GM12878 (cell line): ENCODE results near the gene TMC8. TPM values are rescaled to one million over a fixed set of nuclear protein-coding genes. Genes with fewer than 3 reads are reported as not detected.

Source experiments
- CHD4 ChIP-seq: fragments of 200-600 bp; sonication (generic); IDR thresholded peaks from 2 replicates; pipeline ENCODE4 v1.6.1; 2016; ENCODE audit warnings: mild to moderate bottlenecking
- CTCF ChIP-seq, 3 experiments: IDR thresholded peaks in 2 of 3; conservative IDR thresholded peaks in 1 of 3; 2 replicates each; pipeline ENCODE4 v1.5.1; 2011; ENCODE audit warnings: low read depth in 3 of 3, low read length in 3 of 3, mild to moderate bottlenecking in 3 of 3, control low read depth in 2 of 3, moderate library complexity in 2 of 3, inconsistent platforms in 1 of 3, mixed read lengths in 1 of 3; ENCODE audit not compliant: control insufficient read depth in 2 of 3, insufficient read depth in 1 of 3; ENCODE audit errors: extremely low read depth in 1 of 3
- GATAD2B ChIP-seq: fragments of 450-650 bp; conservative IDR thresholded peaks from 2 replicates; pipeline ENCODE4 v1.6.1; 2017; ENCODE audit warnings: low read depth, mild to moderate bottlenecking, moderate library complexity
- HDGF ChIP-seq: fragments of 450-650 bp; IDR thresholded peaks from 2 replicates; pipeline ENCODE4 v1.6.1; 2016; ENCODE audit warnings: antibody characterized with exemption
- JUNB ChIP-seq: IDR thresholded peaks from 2 replicates; pipeline ENCODE4 v1.6.1; 2016; ENCODE audit warnings: antibody characterized with exemption, mild to moderate bottlenecking
- KLF5 ChIP-seq: fragments of 450-650 bp; IDR thresholded peaks from 2 replicates; pipeline ENCODE4 v1.6.1; 2014; ENCODE audit warnings: mild to moderate bottlenecking; ENCODE audit not compliant: partially characterized antibody
- MYC ChIP-seq: IDR thresholded peaks from 2 replicates; pipeline ENCODE4 v1.6.1; 2011; ENCODE audit warnings: mild to moderate bottlenecking, low read length, moderate library complexity, inconsistent platforms; ENCODE audit not compliant: insufficient read depth, insufficient replicate concordance, insufficient read length, severe bottlenecking
- NKRF ChIP-seq: fragments of 450-650 bp; conservative IDR thresholded peaks from 2 replicates; pipeline ENCODE4 v1.6.1; 2017; ENCODE audit warnings: mild to moderate bottlenecking, moderate library complexity
- RAD21 ChIP-seq: IDR thresholded peaks from 2 replicates; pipeline ENCODE4 v1.6.1; 2011; ENCODE audit warnings: mild to moderate bottlenecking, low read depth, low read length, moderate library complexity; ENCODE audit not compliant: insufficient read depth
- SMAD5 ChIP-seq: IDR thresholded peaks from 2 replicates; pipeline ENCODE4 v1.6.1; 2016; ENCODE audit warnings: antibody characterized with exemption, low read depth
- TCF3 ChIP-seq: IDR thresholded peaks from 2 replicates; pipeline ENCODE4 v1.6.1; 2012; ENCODE audit warnings: low read depth, mild to moderate bottlenecking, low read length, borderline replicate concordance; ENCODE audit not compliant: insufficient read depth
- YY1 ChIP-seq: IDR thresholded peaks from 2 replicates; pipeline ENCODE4 v1.6.1; 2011; ENCODE audit warnings: low read depth, mild to moderate bottlenecking, low read length
- ZNF217 ChIP-seq: fragments of 450-650 bp; IDR thresholded peaks from 2 replicates; pipeline ENCODE4 v1.6.1; 2017; ENCODE audit warnings: antibody characterized with exemption, mild to moderate bottlenecking
- polyA plus RNA-seq, 11 experiments: library from polyadenylated mRNA; depleted of rRNA in 4 of 11; unstranded in 6 of 11; stranded (reverse) in 5 of 11; fragments of >200 nt; fragmentation: Nextera tagmentation in 4 of 11; fragmentation: Illumina TruSeq in 1 of 11; extraction: Ambion mirVana in 4 of 11; extraction: Trizol in 1 of 11; gene quantifications; 1 replicate in 1 of 11; 2 replicates in 10 of 11; pipeline versions ENCODE4 v1.2.1 to v1.2.3, GENCODE V29; 2011 to 2016; ENCODE audit warnings: inconsistent platforms in 2 of 11, missing spikeins in 2 of 11, low read depth in 1 of 11
- total RNA-seq, 4 experiments: library from RNA; depleted of rRNA in 3 of 4; stranded (reverse); fragments of >200 nt in 3 of 4; fragmentation: Illumina TruSeq in 1 of 4; extraction: Trizol in 1 of 4; gene quantifications; 2 replicates each; pipeline versions ENCODE4 v1.2.1 to v1.2.3, GENCODE V29; 2013 to 2021
- TF ChIP-seq, protein P1 (sequence below): fragments of 450-650 bp; IDR thresholded peaks from 2 replicates; pipeline ENCODE4 v1.6.1; 2017; ENCODE audit warnings: borderline replicate concordance
- TF ChIP-seq, protein P2 (sequence below): fragments of 150-350 bp; IDR thresholded peaks from 2 replicates; pipeline ENCODE4 v1.6.1; 2014; ENCODE audit warnings: mild to moderate bottlenecking, low read depth, low read length
- TF ChIP-seq, protein P3 (sequence below): fragments of 450-650 bp; IDR thresholded peaks from 2 replicates; pipeline ENCODE4 v1.6.1; 2017; ENCODE audit warnings: mild to moderate bottlenecking

TMC8 gene
- total and polyA plus RNA-seq, 10 of the 15 experiments (the other 5 are each of a cell fraction or from before 2014, with no cell fraction given) = 2.7 to 128 (median 40.0) TPM

DNA sequence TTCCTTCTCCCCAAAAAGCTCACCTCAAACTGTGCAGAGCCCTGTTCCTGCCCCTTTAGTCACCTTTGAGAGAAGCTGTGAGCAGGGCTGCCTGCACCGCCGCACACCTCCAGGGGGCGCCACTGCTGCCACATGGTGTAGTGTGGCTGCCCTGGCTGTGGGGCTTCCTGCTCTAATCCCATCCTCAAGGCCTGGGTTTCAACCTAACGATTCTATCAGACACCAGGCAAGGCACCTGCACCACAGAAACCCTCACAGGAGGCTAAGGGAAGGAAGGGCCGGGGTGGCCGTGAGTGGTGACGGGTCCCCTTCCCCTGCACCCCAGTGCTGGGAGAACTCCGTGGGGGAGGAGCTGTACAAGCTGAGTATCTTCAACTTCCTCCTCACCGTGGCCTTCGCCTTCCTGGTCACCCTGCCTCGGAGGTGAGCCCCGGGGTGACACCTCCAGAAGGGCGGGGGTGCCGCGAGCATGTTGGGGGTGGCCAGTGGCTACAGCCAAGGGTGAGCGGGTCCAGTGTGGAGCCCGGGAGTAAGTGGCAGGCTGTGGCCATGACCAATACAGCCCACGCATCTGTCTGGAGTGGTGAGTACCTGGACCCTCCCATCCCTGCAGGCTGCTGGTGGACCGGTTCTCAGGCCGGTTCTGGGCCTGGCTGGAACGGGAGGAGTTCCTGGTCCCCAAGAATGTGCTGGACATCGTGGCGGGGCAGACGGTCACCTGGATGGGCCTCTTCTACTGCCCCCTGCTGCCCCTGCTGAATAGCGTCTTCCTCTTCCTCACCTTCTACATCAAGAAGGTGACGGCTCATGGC, 7.0 kb downstream of the TMC8 start (continued):
- TF ChIP-seq CTCF (IDR thresholded peaks at IDR 0.05 in 2 of 3, conservative IDR thresholded peaks at IDR 0.05 in 1 of 3; ENCODE audit: control insufficient read depth in 2 of 3, extremely low read depth in 1 of 3, insufficient read depth in 1 of 3, low read depth in 3 of 3, low read length in 3 of 3) = peak; percentile 39 to 92 (median 80)
- peak; percentile 19; the same call in 1 of the 2 replicates for TF ChIP-seq RAD21
- peak; percentile 72 for TF ChIP-seq MYC
- TF ChIP-seq, protein P1, sequence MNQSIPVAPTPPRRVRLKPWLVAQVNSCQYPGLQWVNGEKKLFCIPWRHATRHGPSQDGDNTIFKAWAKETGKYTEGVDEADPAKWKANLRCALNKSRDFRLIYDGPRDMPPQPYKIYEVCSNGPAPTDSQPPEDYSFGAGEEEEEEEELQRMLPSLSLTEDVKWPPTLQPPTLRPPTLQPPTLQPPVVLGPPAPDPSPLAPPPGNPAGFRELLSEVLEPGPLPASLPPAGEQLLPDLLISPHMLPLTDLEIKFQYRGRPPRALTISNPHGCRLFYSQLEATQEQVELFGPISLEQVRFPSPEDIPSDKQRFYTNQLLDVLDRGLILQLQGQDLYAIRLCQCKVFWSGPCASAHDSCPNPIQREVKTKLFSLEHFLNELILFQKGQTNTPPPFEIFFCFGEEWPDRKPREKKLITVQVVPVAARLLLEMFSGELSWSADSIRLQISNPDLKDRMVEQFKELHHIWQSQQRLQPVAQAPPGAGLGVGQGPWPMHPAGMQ = no peak
- TF ChIP-seq YY1 = 0 out of 2 replicates have a peak, but pooled peaks have one; percentile 18
- no peak for TF ChIP-seq JUNB
- TF ChIP-seq, protein P2, sequence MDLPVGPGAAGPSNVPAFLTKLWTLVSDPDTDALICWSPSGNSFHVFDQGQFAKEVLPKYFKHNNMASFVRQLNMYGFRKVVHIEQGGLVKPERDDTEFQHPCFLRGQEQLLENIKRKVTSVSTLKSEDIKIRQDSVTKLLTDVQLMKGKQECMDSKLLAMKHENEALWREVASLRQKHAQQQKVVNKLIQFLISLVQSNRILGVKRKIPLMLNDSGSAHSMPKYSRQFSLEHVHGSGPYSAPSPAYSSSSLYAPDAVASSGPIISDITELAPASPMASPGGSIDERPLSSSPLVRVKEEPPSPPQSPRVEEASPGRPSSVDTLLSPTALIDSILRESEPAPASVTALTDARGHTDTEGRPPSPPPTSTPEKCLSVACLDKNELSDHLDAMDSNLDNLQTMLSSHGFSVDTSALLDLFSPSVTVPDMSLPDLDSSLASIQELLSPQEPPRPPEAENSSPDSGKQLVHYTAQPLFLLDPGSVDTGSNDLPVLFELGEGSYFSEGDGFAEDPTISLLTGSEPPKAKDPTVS = no peak
- 0 out of 2 replicates have a peak, but pooled peaks have one; percentile 22 for TF ChIP-seq TCF3
- TF ChIP-seq, protein P3, sequence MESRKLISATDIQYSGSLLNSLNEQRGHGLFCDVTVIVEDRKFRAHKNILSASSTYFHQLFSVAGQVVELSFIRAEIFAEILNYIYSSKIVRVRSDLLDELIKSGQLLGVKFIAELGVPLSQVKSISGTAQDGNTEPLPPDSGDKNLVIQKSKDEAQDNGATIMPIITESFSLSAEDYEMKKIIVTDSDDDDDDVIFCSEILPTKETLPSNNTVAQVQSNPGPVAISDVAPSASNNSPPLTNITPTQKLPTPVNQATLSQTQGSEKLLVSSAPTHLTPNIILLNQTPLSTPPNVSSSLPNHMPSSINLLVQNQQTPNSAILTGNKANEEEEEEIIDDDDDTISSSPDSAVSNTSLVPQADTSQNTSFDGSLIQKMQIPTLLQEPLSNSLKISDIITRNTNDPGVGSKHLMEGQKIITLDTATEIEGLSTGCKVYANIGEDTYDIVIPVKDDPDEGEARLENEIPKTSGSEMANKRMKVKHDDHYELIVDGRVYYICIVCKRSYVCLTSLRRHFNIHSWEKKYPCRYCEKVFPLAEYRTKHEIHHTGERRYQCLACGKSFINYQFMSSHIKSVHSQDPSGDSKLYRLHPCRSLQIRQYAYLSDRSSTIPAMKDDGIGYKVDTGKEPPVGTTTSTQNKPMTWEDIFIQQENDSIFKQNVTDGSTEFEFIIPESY = peak; percentile 87
- TF ChIP-seq HDGF = peak; percentile 45; the same call in 1 of the 2 replicates
- TF ChIP-seq NKRF = peak; percentile 78
- peak; percentile 60; the same call in 1 of the 2 replicates for TF ChIP-seq GATAD2B
- TF ChIP-seq SMAD5 = no peak; the same call in 1 of the 2 replicates
- TF ChIP-seq CHD4 = peak; percentile 99
- TF ChIP-seq ZNF217 = peak; percentile 95
- peak; percentile 10 for TF ChIP-seq KLF5
